ENCODE results near the gene SAMHD1.

SAMHD1 gene

DNA sequence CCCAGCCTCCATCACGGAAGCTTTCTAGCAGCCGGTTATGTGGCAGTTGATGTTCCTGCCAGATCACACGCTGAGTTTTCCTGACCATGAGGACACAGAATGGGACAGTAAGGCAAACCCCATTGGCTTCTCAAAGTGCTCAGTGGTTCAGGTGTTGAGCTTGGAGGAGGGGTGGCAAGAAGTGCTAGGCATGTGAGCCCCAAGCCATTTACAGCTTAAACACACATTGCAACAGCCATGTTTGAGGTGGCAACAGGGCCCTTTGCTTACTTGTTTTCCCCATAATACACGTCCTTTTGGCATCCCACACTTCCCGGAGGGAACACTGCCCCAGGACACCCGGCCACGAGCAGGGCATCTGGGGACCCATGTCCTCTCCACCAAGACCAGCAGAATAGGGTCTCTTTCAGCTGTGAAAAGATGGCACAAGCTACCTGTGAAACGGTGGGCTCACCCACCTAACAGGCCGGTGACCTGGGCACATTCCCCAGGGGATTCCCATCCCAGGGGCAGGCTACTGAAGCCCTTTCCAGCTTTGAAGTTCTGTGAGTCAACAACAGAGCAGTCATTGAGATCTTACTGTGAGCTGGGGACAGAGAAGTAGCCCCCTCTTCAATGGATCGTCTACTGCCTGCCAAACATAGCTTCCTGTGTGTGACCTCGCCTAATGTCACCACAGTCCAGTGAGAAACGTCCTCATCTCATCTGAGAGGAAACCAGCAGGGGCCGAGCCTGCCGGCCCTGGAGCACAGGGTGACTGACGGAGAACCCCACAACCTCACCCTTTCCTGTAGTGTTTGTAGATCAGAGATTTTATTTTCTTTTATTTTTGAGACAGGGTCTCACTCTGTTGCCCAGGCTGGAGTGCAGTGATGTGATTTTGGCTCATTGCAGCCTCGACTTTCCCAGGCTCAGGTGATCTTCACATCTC lies 79.6 kb downstream of the SAMHD1 start:
- no peak for DNase-seq

GRCh38 chr20:36866681-36867495 lies 84.6 kb downstream of the SAMHD1 start:
- no peak for DNase-seq

DNA sequence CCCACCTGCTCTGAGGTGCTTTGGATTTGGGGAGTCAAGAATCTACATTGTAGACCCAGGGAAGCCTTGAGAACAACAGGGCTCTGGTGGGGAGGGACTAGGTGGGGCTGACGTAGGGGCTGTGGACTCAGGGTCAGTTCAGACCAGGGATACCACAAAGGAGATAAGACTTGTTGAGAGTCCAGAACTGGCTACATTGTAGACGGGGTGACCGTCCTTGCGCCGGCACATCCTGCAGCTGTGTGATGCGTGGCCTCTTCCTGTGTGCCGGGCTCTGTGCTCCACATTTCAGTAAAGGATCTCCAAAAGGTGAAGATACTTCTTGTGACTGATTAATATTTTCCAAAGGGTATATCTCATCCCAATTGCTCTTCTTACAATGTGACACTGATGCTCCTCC lies 85.3 kb downstream of the SAMHD1 start:
- DNase-seq, result no peak

DNA sequence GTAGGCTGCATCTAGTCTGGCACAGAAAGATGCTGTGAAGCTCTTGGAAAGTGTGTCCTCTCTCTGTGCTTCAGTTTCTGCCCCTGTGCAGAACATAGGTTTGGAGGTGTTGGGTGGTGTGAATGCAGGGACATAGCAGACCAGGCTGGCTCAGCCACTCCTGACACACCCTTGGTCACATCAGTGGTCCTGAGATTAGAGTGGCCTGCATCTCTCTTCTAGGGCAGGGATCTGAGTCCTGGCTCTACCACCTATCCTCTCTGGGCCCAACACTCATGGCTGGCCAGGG lies 85.7 kb downstream of the SAMHD1 start:
- no peak for DNase-seq

DNA sequence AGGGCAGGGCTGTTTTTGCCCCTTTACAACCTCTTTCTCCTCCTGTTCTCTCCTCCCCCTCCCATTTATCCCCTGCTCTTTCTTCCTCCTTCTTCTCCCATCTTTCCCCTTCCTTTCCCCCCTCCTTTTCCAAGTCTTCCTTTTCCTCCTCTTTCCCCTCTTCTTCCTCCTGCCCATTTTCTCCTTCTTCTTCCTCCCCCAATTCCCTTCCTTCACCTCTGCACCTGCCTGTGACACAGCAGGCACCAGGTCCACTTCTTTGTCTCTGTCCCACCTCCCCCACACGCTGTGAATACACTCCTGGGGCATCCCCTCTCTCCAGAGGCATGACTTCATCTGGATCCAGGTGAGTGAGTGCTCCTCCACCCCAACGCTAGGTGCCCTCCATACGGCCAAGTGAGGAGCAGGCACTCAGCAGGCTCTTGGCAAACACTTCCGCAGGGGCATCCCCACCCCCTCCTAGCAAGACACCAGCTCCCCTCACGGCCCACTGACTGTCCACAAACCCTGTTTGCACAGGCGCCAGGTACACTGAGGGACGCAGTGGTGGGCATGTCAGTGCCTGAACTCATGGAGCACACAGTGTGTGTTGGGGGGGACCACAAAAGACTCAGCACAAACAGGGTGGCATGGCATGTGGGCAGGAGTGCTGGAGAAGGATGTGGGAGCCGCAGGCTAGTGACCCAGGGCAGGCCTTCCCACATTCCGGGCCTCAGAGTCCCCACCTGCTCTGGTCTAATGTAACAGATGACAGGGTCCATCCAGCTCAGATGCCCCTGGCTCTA lies 86.2 kb downstream of the SAMHD1 start:
- DNase-seq, result no peak

GRCh38 chr20:36862857-36863668 lies 88.4 kb downstream of the SAMHD1 start:
- no peak for DNase-seq

DNA sequence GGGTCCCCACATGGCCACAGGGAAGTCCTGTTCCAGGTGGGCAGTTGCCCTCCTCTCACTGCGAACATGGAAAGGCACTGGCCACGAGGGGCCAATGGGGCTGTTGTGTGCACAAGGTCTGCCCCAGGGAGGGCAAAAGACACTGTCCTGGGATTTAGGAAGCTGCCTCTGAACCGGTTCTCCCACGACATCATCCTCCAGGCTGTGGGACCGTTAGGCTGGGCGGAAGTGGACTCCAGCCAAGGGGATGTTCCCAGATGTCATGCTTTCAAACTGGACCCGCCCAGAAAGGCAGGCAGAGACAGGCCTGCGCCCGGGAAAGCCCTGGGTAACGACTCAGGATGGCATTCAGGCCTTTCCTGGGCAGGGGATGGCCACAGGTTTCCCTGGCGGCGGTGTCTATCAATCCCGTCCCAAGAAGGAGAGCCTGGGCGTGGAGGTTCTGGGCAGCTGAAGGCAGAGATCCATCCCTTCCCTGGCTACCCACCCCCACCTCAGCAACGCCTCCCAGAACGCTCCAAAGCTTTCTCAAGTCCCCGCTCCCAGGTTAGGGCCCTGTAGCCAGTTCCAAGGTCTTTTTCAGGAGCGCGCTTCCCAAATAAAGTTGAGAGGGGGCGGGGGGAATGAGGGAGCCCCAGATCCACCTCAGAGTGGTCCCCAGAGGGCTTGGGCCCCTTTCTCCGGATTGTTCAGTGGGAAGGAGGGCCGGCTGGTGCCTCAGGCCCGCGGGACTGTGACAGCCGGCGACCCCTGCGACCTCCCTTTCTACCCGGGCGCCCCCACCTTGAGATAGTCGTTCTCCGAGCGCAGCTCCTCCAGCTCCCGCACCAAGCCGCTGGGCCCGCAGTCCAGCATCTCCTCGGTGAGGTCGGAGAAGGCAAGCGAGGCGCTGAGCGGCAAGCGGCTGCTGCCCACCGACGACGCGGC lies 89.4 kb downstream of the SAMHD1 start:
- DNase-seq, result no peak

DNA sequence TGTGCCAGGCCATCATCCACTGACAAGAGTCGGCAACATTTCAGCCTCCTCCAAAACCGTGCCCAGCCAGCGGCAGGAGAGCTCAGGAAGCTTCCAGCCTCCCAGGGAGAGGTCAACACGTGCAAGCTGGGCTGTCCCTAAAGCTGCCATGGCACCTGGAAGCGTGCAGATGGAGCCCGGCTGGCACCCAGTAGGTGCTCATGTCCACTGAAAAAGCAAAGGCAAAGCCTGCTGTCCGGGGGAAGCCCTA lies 90.0 kb downstream of the SAMHD1 start:
- DNase-seq, result no peak

GRCh38 chr20:36860811-36861624 lies 90.5 kb downstream of the SAMHD1 start:
- no peak for DNase-seq

DNA sequence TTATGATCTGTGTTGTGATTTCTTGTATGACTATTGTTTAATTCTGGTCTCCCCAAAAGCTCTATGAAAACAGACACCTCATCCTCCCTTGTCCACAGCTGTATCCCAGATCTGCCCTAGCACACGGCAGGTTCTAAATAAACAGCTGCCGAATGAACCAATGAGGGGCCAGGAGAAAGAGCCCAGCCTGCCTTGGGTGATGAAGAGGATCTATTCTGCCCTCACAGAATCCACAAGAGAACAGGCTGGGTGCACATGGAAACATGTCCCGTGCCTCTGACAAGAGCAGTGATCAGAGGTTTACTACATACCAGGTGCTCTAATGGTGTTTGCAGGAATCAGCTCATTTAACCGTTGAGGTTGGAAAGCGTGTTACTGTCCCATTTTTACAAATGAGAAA lies 91.2 kb downstream of the SAMHD1 start:
- no peak for DNase-seq

DNA sequence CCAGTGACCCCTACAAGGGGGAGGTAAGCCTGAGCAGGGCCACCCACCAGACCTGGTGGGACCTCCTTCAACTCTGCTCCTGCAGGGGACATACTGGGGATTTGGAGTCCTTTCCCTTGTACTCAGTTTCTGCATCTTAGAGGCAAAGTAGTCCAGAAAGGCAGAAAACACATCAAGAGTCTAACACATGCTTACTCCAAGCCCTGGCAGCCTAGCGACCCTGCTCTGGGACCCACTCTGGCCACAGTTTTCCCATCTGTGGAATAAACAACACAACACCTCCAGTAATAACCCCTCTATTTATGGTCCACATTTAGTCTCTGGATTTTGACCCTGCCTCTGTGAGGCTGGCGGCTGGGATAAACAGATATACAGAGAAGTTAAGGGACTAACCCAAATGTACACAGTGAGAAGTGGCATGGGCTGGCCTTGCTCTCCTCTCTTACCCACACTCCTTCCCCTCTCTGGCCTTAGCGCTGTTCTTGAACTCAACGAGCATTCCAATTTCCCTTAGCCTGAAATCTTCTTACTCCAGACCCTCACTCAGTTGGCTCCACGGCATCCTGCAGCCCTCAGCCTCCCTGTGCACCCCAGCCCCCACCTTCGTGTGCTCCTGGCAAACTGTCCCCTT lies 91.7 kb downstream of the SAMHD1 start:
- DNase-seq, result no peak

DNA sequence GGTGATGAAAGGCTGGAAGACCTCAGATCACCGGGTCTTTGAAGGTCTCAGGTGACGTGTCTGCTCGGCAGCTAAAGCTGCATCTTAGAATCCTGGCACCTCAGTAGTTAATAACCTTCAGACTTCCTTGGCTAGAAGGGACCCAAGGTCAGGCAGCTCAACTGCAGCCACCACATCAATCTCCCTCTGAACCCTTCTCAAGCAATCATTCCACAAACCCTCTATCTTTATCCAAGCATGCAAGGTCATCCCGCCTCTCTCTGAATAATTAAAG lies 92.3 kb downstream of the SAMHD1 start:
- DNase-seq, result no peak

DNA sequence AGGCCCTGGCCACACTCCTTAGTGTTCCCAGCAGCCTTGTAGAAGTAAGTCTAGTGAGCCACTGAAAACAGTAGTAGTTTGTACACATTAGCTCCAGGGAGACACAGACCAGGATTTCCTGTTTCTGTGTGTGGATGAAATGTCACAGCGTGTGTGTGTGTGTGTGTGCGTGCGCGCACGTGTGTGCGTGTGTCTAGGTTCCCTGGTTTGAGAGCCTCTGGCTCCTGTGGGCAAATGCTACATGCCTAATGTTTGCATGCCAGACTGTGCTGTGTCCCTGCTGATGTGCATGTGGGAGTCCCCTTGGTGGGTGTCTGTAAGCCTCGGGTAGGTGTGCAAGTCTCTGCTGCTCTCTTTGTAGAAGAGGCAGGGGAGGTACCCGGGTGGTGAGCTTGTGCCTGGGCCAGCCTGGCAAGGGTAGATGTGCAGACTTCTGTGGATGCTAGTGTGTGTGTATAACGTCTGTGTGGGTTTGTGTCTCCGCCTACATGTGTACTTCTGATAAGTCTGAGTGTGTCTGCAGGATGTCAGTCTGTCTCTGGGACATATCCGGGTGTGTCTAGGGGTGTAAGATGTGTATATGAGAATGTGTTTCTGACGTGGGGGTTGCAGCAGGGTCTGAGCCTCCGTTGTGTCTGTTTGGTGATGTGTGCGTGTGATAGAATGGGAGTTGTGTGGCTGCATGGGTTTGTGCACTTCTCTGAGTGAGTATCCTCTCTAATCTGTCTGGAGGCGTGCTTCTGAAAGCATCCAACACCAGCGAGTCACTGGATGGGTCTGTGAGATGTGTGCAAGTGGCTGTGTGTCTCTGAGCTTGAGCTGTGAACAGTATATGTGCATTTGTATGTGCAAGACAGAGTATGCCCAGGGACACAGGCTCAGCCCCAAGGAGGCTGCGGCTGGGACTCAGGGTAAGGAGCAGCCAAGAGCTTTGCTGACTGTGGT lies 94.5 kb downstream of the SAMHD1 start:
- no peak for DNase-seq

DNA sequence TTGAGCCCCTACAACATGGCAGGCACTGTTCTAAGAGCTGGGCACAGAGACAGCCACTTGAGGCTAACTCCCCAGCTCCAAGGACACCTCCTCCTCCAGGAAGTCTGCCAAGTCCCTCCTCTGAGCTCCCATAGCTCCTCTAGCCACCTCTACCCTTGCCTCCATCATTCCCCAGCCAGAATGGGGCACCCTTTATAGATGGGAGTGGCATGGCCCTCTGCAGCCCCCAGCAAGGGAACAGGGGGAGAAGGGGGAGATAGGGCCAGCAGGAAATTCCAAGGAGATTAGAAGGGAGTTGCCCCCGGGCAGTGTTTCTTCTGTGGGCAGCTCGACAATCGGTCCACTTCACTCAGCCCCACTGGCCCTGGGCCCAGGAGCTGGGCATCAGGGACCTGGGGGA lies 95.3 kb downstream of the SAMHD1 start:
- DNase-seq, result no peak

DNA sequence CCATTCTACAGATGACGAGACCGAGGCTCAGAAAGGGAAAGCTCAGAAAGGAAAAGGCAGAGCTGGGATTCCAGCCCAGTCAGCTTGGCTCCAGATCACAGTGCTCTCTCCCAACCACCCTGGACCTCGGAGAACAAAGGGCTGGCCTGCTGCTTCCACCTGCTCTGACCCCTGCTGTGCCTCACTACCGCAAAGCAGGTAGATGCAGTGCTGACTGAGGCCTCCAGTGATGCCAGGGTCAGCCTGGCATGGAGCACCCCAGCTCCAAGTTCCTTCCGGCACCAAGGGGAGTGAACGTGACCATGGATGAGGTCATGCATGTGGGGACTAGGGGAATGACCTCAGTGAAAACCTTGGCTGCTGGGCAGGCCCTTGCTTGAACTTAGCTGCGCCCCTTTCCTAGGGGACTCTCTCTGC lies 96.3 kb downstream of the SAMHD1 start:
- DNase-seq, result no peak

GRCh38 chr20:36854348-36855240 lies 96.9 kb downstream of the SAMHD1 start:
- DNase-seq, result no peak

GRCh38 chr20:36852187-36852586 lies 99.3 kb downstream of the SAMHD1 start:
- DNase-seq, result no peak

DNA sequence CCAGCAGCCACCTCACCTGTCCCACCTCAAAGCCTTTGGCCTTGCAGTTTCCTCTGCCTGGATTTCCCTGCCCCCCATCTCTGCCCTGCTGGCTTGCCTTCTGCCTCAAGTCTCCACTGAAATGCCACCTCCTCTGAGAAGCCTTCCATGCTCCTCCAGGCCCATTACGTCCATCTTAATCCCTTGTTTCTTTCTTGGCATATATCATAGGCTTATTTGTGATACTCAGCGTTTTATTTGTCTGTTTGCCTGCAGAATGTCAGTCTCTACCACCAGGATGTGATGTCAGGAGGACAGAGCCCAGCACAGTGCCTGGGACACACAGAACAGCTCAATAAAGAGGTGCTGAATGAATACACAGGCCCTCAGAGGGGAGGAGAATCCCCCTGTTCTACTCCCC lies 100.0 kb downstream of the SAMHD1 start:
- no peak for DNase-seq

Measured in NCI-H2171 (cell line).